Panc1 (cell line): ENCODE data around the gene TSPOAP1. TPM values are rescaled to one million over a fixed set of nuclear protein-coding genes. Genes with fewer than 3 reads are reported as not detected.

Experiments
- ATAC-seq: fragments of 200-7000 bp; cut with Tn5 transposase; 2 replicates; pipeline ENCODE4 v1.9.1; 2020; ENCODE audit warnings: mild to moderate bottlenecking, moderate library complexity
- BruUV-seq: library from RNA; stranded (reverse); fragments of 400-500 nt; replicated peaks from 2 replicates; lab custom pipeline; 2021; lab: Mats Ljungman, UMichigan
- CTCF ChIA-PET: fragments of 300-600 bp; sonication (Branson Sonifier 250); formaldehyde crosslinking; loops from one replicate; lab custom pipeline; 2022; ENCODE audit warnings: antibody characterized with exemption; lab: Charles Lee
- POLR2A ChIA-PET: fragments of 300-600 bp; sonication (Branson Sonifier 250); formaldehyde crosslinking; loops from one replicate; lab custom pipeline; 2022; ENCODE audit warnings: antibody characterized with exemption; lab: Charles Lee
- DNase-seq: peaks from one replicate; pipeline ENCODE4 v3.0.0-alpha.2; 2010; ENCODE audit warnings: low read depth, low spot score
- H3K27ac ChIP-seq: 2 replicates; pipeline ENCODE4 v1.5.1; 2011; ENCODE audit warnings: mild to moderate bottlenecking, low read length, inconsistent platforms
- H3K27me3 ChIP-seq: fragments of 200-500 bp; sonication (Bioruptor generic); 2 replicates; pipeline ENCODE4 v1.6.0; 2014; ENCODE audit warnings: low read length, inconsistent platforms; ENCODE audit not compliant: control insufficient read depth, insufficient read depth
- H3K36me3 ChIP-seq: fragments of 200-500 bp; sonication (Bioruptor generic); 2 replicates; pipeline ENCODE4 v1.5.1; 2014; ENCODE audit warnings: inconsistent platforms, mild to moderate bottlenecking, low read length, moderate library complexity; ENCODE audit not compliant: control insufficient read depth, insufficient read depth
- H3K4me1 ChIP-seq: 2 replicates; pipeline ENCODE4 v1.5.1; 2011; ENCODE audit warnings: inconsistent platforms, mild to moderate bottlenecking, low read length, moderate library complexity; ENCODE audit not compliant: control insufficient read depth, insufficient read depth
- H3K4me3 ChIP-seq, 2 experiments: 2 replicates each; pipeline ENCODE4 v1.5.1; 2011 to 2012; ENCODE audit warnings: low read depth in 2 of 2, low read length in 2 of 2, mild to moderate bottlenecking in 2 of 2, inconsistent platforms in 1 of 2, moderate library complexity in 1 of 2
- H3K9me3 ChIP-seq: fragments of 200-500 bp; sonication (Bioruptor generic); 2 replicates; pipeline ENCODE4 v1.5.1; 2014; ENCODE audit warnings: low read depth, mild to moderate bottlenecking, inconsistent platforms, low read length, moderate library complexity; ENCODE audit not compliant: control insufficient read depth, insufficient read depth
- POLR2AphosphoS5 ChIP-seq: IDR thresholded peaks from 2 replicates; pipeline ENCODE4 v1.6.1; 2012; ENCODE audit warnings: mild to moderate bottlenecking, low read depth, low read length, moderate library complexity
- REST ChIP-seq, 2 experiments: IDR thresholded peaks; 2 replicates each; pipeline ENCODE4 v1.6.1; 2011 to 2012; ENCODE audit warnings: low read depth in 2 of 2, control low read depth in 1 of 2, low read length in 1 of 2, mild to moderate bottlenecking in 1 of 2, moderate library complexity in 1 of 2; ENCODE audit not compliant: insufficient read depth in 1 of 2
- SIN3A ChIP-seq: IDR thresholded peaks from 2 replicates; pipeline ENCODE4 v1.6.1; 2012; ENCODE audit warnings: low read depth, mild to moderate bottlenecking, low read length, moderate library complexity, borderline replicate concordance; ENCODE audit not compliant: insufficient read depth
- TCF7L2 ChIP-seq: IDR thresholded peaks from 2 replicates; pipeline ENCODE4 v1.6.1; 2011; ENCODE audit warnings: mild to moderate bottlenecking, low read depth, low read length, inconsistent platforms
- in situ Hi-C: cut with HindIII; loops from 2 replicates; pipeline ENCODE4 v1.10.0; 2016; ENCODE audit warnings: low sequenced_read_pairs, low pct_unique_long_range_greater_than_20kb
- intact Hi-C: fragments of 100-400 bp; cut with micrococcal nuclease; formaldehyde crosslinking; loops from one replicate; pipeline ENCODE4 v1.10.0; 2022; ENCODE audit not compliant: unreplicated experiment
- total RNA-seq: library from RNA; stranded (reverse); gene quantifications from one replicate; pipeline ENCODE4 v1.2.1, GENCODE V29; 2021; ENCODE audit not compliant: unreplicated experiment
- TF ChIP-seq, protein P1 (sequence below): fragments of 450-650 bp; IDR thresholded peaks from 2 replicates; pipeline ENCODE4 v1.5.1; 2017; ENCODE audit warnings: mild to moderate bottlenecking

TSPOAP1 gene
- total RNA-seq, 1 experiment from 2014 or later, result 0.05 TPM

DNA sequence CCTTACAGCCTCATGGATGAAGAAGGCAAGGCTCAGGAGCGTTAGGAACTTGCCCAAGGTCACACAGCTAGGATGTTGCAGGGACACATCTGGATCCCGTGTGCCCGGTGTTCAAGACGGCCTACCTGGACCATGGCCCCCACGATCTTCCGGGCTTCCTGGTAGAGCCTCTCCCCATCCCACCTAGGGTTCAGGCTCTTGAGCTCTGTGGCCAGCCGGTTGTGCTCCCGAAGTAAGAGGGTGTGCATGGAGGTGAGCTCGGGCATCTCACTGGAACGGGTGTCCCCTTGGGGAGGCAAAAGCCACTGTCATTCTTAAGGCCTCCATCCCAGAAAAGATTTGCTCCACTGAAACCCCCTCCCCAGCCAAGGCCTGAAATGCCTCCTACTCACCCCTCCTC lies 53.2 kb downstream of the TSPOAP1 start:
- Histone ChIP-seq H3K36me3 (no peaks in the 10 kb centered on the region), H3K9me3 (no peaks in the 10 kb centered on the region), H3K27me3 (no peaks in the 10 kb centered on the region), H3K4me3 (no peak overlapping the region), H3K27ac (no peak overlapping the region), H3K4me1 (no peaks in the 10 kb centered on the region)
- ChIA-PET CTCF (interaction anchor here (0.6 kb wide), 1 partner anchor 415 kb away, joined by 8 read pairs; no protein-coding TSS in a partner anchor), POLR2A (no interaction called here)
- TF ChIP-seq, protein P1, sequence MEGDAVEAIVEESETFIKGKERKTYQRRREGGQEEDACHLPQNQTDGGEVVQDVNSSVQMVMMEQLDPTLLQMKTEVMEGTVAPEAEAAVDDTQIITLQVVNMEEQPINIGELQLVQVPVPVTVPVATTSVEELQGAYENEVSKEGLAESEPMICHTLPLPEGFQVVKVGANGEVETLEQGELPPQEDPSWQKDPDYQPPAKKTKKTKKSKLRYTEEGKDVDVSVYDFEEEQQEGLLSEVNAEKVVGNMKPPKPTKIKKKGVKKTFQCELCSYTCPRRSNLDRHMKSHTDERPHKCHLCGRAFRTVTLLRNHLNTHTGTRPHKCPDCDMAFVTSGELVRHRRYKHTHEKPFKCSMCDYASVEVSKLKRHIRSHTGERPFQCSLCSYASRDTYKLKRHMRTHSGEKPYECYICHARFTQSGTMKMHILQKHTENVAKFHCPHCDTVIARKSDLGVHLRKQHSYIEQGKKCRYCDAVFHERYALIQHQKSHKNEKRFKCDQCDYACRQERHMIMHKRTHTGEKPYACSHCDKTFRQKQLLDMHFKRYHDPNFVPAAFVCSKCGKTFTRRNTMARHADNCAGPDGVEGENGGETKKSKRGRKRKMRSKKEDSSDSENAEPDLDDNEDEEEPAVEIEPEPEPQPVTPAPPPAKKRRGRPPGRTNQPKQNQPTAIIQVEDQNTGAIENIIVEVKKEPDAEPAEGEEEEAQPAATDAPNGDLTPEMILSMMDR, result no peak
- TF ChIP-seq SIN3A (no peak), TCF7L2 (no peak), POLR2AphosphoS5 (no peak)
- ATAC-seq, result no peak
- in situ Hi-C loops (no loop called here), intact Hi-C loops (no loop called here)
- no peak for DNase-seq
- BruUV-seq, result no TSS peak

DNA sequence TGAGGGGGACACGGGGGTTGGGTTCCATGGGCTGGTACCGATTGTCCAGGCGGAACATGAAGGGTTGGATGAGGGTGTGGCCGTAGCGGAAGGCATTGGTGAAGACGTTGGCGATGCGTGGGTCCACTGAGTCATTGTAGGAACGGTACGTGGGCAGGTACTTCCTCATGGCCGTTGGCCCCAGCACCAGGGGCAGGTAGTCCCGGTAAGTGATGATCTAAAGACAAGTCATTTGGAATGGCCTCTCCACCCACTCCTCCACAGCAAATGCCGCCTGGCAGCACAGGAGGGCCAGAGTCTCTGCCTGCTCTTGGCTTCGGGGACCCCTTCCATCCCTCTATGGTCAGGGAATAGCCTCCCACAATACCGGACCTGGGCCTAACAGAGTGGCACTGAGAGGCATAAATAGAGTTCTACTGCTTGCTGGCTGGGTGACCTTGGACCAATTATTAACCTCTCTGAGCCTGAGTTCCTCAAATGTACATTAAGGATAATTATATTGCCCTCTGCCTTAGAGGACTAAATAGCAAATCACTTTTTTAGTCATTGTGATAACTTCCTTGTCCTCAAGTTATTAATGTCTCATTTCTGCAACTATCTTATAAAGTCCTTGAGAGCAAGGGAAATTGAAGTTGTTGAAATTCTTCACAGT lies 55.0 kb downstream of the TSPOAP1 start:
- intact Hi-C loops (no loop called here), in situ Hi-C loops (no loop called here)
- H3K4me3 ChIP-seq, result no peak overlapping the region
- CTCF ChIA-PET, result no interaction called here
- no peak for DNase-seq
- POLR2A ChIA-PET, result no interaction called here
- no peaks in the 10 kb centered on the region for H3K27me3 ChIP-seq
- TF ChIP-seq, protein P1, result no peak
- TF ChIP-seq SIN3A, result no peak
- no peak for TF ChIP-seq REST (IDR thresholded peaks at IDR 0.05; ENCODE audit: insufficient read depth in 1 of 2, low read depth in 2 of 2, low read length in 1 of 2)
- no peak for TF ChIP-seq TCF7L2
- TF ChIP-seq POLR2AphosphoS5, result no peak
- H3K9me3 ChIP-seq, result no peaks in the 10 kb centered on the region
- BruUV-seq, result no TSS peak
- no peaks in the 10 kb centered on the region for H3K36me3 ChIP-seq
- no peaks in the 10 kb centered on the region for H3K4me1 ChIP-seq
- ATAC-seq, result no peak
- H3K27ac ChIP-seq, result no peak overlapping the region
